BLaER1 (cell line): Measurements from ENCODE around the gene ZBP1.
A peak's percentile ranks its signal among the peaks of the same experiment; 100 is the strongest.

Experiments
- H3K27ac ChIP-seq: shearing (Covaris generic); formaldehyde crosslinking; 2 replicates; pipeline ENCODE4 v1.8.1; 2022
- H3K27me3 ChIP-seq: shearing (Covaris generic); formaldehyde crosslinking; 2 replicates; pipeline ENCODE4 v1.8.1; 2022
- H3K36me3 ChIP-seq: shearing (Covaris generic); formaldehyde crosslinking; 2 replicates; pipeline ENCODE4 v1.8.1; 2022
- H3K4me1 ChIP-seq: shearing (Covaris generic); formaldehyde crosslinking; 2 replicates; pipeline ENCODE4 v1.8.1; 2022
- H3K4me2 ChIP-seq: shearing (Covaris generic); formaldehyde crosslinking; 2 replicates; pipeline ENCODE4 v1.8.1; 2022
- H3K4me3 ChIP-seq: shearing (Covaris generic); formaldehyde crosslinking; 2 replicates; pipeline ENCODE4 v1.8.1; 2022
- H3K9ac ChIP-seq: shearing (Covaris generic); formaldehyde crosslinking; 2 replicates; pipeline ENCODE4 v1.8.1; 2022
- H3K9me3 ChIP-seq: shearing (Covaris generic); formaldehyde crosslinking; 2 replicates; pipeline ENCODE4 v1.8.1; 2022
- H4K20me1 ChIP-seq: shearing (Covaris generic); formaldehyde crosslinking; 2 replicates; pipeline ENCODE4 v1.8.1; 2022
- Cebpa-rat ChIP-seq: shearing (Covaris generic); IDR thresholded peaks from 2 replicates; pipeline ENCODE4 v1.8.1; 2022

The ZBP1 gene

GRCh38 chr20:57658833-57659516, 38.7 kb upstream of the ZBP1 start:
- no peaks in the 10 kb centered on the region for H3K27me3 ChIP-seq
- peak overlapping the region; percentile 80 for H3K4me2 ChIP-seq
- H4K20me1 ChIP-seq: peaks cover 99% of the 10 kb centered on the region
- no peak overlapping the region for H3K4me3 ChIP-seq
- TF ChIP-seq Cebpa-rat: no peak
- peak overlapping the region; percentile 49 for H3K27ac ChIP-seq
- peaks cover 50% of the 10 kb centered on the region for H3K36me3 ChIP-seq
- H3K9ac ChIP-seq: no peak overlapping the region
- peaks cover 96% of the 10 kb centered on the region for H3K4me1 ChIP-seq
- no peaks in the 10 kb centered on the region for H3K9me3 ChIP-seq

- Histone ChIP-seq H3K27me3 (no peaks in the 10 kb centered on the region), H3K4me2 (peak overlapping the region; percentile 80), H3K4me1 (peaks cover 91% of the 10 kb centered on the region), H3K9me3 (no peaks in the 10 kb centered on the region), H3K27ac (peak overlapping the region; percentile 49), H4K20me1 (peaks cover 99% of the 10 kb centered on the region), H3K9ac (0 out of 2 replicates have a peak overlapping the region, but pooled peaks have one; percentile 50), H3K4me3 (no peak overlapping the region), H3K36me3 (peaks cover 54% of the 10 kb centered on the region)
- no peak for TF ChIP-seq Cebpa-rat
Observed at GRCh38 chr20:57658447-57658832, 38.2 kb upstream of the ZBP1 start.

- Histone ChIP-seq H3K9me3 (no peaks in the 10 kb centered on the region), H3K27me3 (no peaks in the 10 kb centered on the region), H3K27ac (peak overlapping the region; percentile 49), H3K4me2 (peak overlapping the region; percentile 80), H4K20me1 (peaks cover 95% of the 10 kb centered on the region), H3K4me3 (no peak overlapping the region), H3K4me1 (peaks cover 84% of the 10 kb centered on the region), H3K36me3 (peaks cover 60% of the 10 kb centered on the region), H3K9ac (peak overlapping the region; percentile 50; the same call in 1 of the 2 replicates)
- no peak for TF ChIP-seq Cebpa-rat
Observed at GRCh38 chr20:57657535-57658446, 37.6 kb upstream of the ZBP1 start.

- Histone ChIP-seq H3K9me3 (no peaks in the 10 kb centered on the region), H3K27me3 (no peaks in the 10 kb centered on the region), H3K4me3 (no peak overlapping the region), H3K4me2 (peak overlapping the region; percentile 80), H3K9ac (no peak overlapping the region), H4K20me1 (peaks cover 92% of the 10 kb centered on the region), H3K27ac (no peak overlapping the region; the same call in 1 of the 2 replicates), H3K4me1 (peaks cover 76% of the 10 kb centered on the region), H3K36me3 (peaks cover 69% of the 10 kb centered on the region)
- TF ChIP-seq Cebpa-rat: no peak
Observed at GRCh38 chr20:57656821-57657534, 36.8 kb upstream of the ZBP1 start.

GRCh38 chr20:57656252-57656820, 36.1 kb upstream of the ZBP1 start:
- H3K27me3 ChIP-seq: no peaks in the 10 kb centered on the region
- H4K20me1 ChIP-seq: peaks cover 88% of the 10 kb centered on the region
- H3K9ac ChIP-seq: no peak overlapping the region
- H3K36me3 ChIP-seq: peaks cover 72% of the 10 kb centered on the region
- H3K4me3 ChIP-seq: no peak overlapping the region
- no peak overlapping the region for H3K27ac ChIP-seq
- TF ChIP-seq Cebpa-rat: no peak
- no peak overlapping the region for H3K4me2 ChIP-seq
- H3K9me3 ChIP-seq: no peaks in the 10 kb centered on the region
- H3K4me1 ChIP-seq: peaks cover 70% of the 10 kb centered on the region

GRCh38 chr20:57655809-57656155, 35.6 kb upstream of the ZBP1 start:
- Histone ChIP-seq H3K9ac (no peak overlapping the region), H3K4me2 (no peak overlapping the region; the same call in 1 of the 2 replicates), H4K20me1 (peaks cover 86% of the 10 kb centered on the region), H3K4me3 (no peak overlapping the region), H3K27me3 (no peaks in the 10 kb centered on the region), H3K27ac (no peak overlapping the region), H3K4me1 (peaks cover 67% of the 10 kb centered on the region), H3K36me3 (peaks cover 77% of the 10 kb centered on the region), H3K9me3 (no peaks in the 10 kb centered on the region)
- TF ChIP-seq Cebpa-rat: no peak

- H3K27me3 ChIP-seq: no peaks in the 10 kb centered on the region
- peaks cover 83% of the 10 kb centered on the region for H4K20me1 ChIP-seq
- peaks cover 83% of the 10 kb centered on the region for H3K36me3 ChIP-seq
- peaks cover 67% of the 10 kb centered on the region for H3K4me1 ChIP-seq
- H3K9ac ChIP-seq: no peak overlapping the region
- no peak for TF ChIP-seq Cebpa-rat
- no peak overlapping the region for H3K4me3 ChIP-seq
- H3K4me2 ChIP-seq: peak overlapping the region; percentile 25
- H3K9me3 ChIP-seq: no peaks in the 10 kb centered on the region
- no peak overlapping the region for H3K27ac ChIP-seq
Observed at GRCh38 chr20:57654998-57655808, 35.0 kb upstream of the ZBP1 start.

- no peaks in the 10 kb centered on the region for H3K9me3 ChIP-seq
- peaks cover 86% of the 10 kb centered on the region for H3K36me3 ChIP-seq
- no peak overlapping the region for H3K27ac ChIP-seq
Observed at GRCh38 chr20:57654363-57654997, 34.3 kb upstream of the ZBP1 start.

More at GRCh38 chr20:57654363-57654997, 34.3 kb upstream of the ZBP1 start:
- H3K9ac ChIP-seq: no peak overlapping the region
- peak overlapping the region; percentile 25 for H3K4me2 ChIP-seq
- H3K4me1 ChIP-seq: peaks cover 64% of the 10 kb centered on the region
- H4K20me1 ChIP-seq: peaks cover 75% of the 10 kb centered on the region
- no peaks in the 10 kb centered on the region for H3K27me3 ChIP-seq
- no peak overlapping the region for H3K4me3 ChIP-seq
- no peak for TF ChIP-seq Cebpa-rat
